Activated naive CD4-positive, alpha-beta T cell treated with anti-CD3 and anti-CD28 coated beads for 36 hours (primary cell): ENCODE results near the gene TMEM30B. TPM values are rescaled to one million over a fixed set of nuclear protein-coding genes. Genes with fewer than 3 reads are reported as not detected.
"Not testable (repeated sequence)": the region's sequence is repeated elsewhere in the genome, so short reads cannot be mapped to it uniquely, and the experiment has no call there.

Experiments used
- CTCF ChIA-PET: fragments of 350-600 bp; sonication (Branson Sonifier 250); formaldehyde crosslinking; loops from one replicate; lab custom pipeline; 2021; ENCODE audit warnings: antibody characterized with exemption; lab: Charles Lee
- DNase-seq: peaks from one replicate; pipeline ENCODE4 v3.0.0-alpha.2; 2020
- H3K27ac Mint-ChIP-seq: one replicate; pipeline ENCODE4 v1.8.0; 2021; ENCODE audit warnings: mild to moderate bottlenecking, mixed read lengths
- H3K27me3 Mint-ChIP-seq: one replicate; pipeline ENCODE4 v1.8.0; 2021; ENCODE audit warnings: low read depth, mixed read lengths
- H3K36me3 Mint-ChIP-seq: one replicate; pipeline ENCODE4 v1.8.0; 2021; ENCODE audit warnings: low read depth, mixed read lengths
- H3K4me1 Mint-ChIP-seq: one replicate; pipeline ENCODE4 v1.8.0; 2021; ENCODE audit warnings: low read depth, mixed read lengths
- H3K4me3 Mint-ChIP-seq: one replicate; pipeline ENCODE4 v1.8.0; 2021; ENCODE audit warnings: mild to moderate bottlenecking, moderate library complexity, mixed read lengths
- H3K9me3 Mint-ChIP-seq: one replicate; pipeline ENCODE4 v1.8.0; 2021; ENCODE audit warnings: mixed read lengths
- intact Hi-C: fragments of 100-400 bp; cut with micrococcal nuclease; formaldehyde crosslinking; loops from one replicate; pipeline ENCODE4 v1.15.1; 2023
- total RNA-seq, 2 experiments: library from RNA; stranded (reverse); gene quantifications; one replicate each; pipeline ENCODE4 v1.2.3, GENCODE V29; 2021

The TMEM30B gene
- total RNA-seq, 2 experiments from 2014 or later, result 2.8 to 3.0 TPM

- no peak overlapping the region for H3K4me3 Mint-ChIP-seq
- peaks cover 7% of the 10 kb centered on the region for H3K27me3 Mint-ChIP-seq
- H3K9me3 Mint-ChIP-seq, result no peaks in the 10 kb centered on the region
- no peaks in the 10 kb centered on the region for H3K4me1 Mint-ChIP-seq
- DNase-seq, result peak; percentile 83
- no peaks in the 10 kb centered on the region for H3K36me3 Mint-ChIP-seq
- CTCF ChIA-PET, result interaction anchor here (0.6 to 4.5 kb wide), 21 partner anchors 9 to 905 kb away, joined by 3 to 35 read pairs (median 4); no protein-coding TSS in a partner anchor
- H3K27ac Mint-ChIP-seq, result no peak overlapping the region
- intact Hi-C loops, result loop anchor here (1.0 to 10.0 kb wide), 7 partner anchors 75 to 1058 kb away; no protein-coding TSS in a partner anchor
Measured at GRCh38 chr14:61252369-61253063, 28.6 kb downstream of the TMEM30B start.

GRCh38 chr14:61250063-61250462 is 31.1 kb downstream of the TMEM30B start:
- Mint-ChIP-seq H3K36me3 (no peaks in the 10 kb centered on the region), H3K27me3 (peaks cover 4% of the 10 kb centered on the region), H3K9me3 (no peaks in the 10 kb centered on the region), H3K4me3 (no peak overlapping the region), H3K4me1 (no peaks in the 10 kb centered on the region), H3K27ac (no peak overlapping the region)
- DNase-seq, result no peak
- intact Hi-C loops, result loop anchor here (5.0 to 10.0 kb wide), 3 partner anchors 73 to 1055 kb away; no protein-coding TSS in a partner anchor
- CTCF ChIA-PET, result interaction anchor here (0.6 to 1.4 kb wide), 3 partner anchors 103 to 625 kb away, joined by 3 to 5 read pairs (median 3); no protein-coding TSS in a partner anchor

- CTCF ChIA-PET, result interaction anchor here (0.6 to 0.7 kb wide), 2 partner anchors 497 to 623 kb away, joined by 3 read pairs; no protein-coding TSS in a partner anchor
- H3K27ac Mint-ChIP-seq, result no peak overlapping the region
- DNase-seq, result no peak
Measured at GRCh38 chr14:61247935-61248334, 33.2 kb downstream of the TMEM30B start.

GRCh38 chr14:61246721-61247120 is 34.4 kb downstream of the TMEM30B start:
- DNase-seq, result no peak
- H3K36me3 Mint-ChIP-seq, result no peaks in the 10 kb centered on the region
- CTCF ChIA-PET, result no interaction called here
- H3K4me1 Mint-ChIP-seq, result no peaks in the 10 kb centered on the region
- H3K4me3 Mint-ChIP-seq, result no peak overlapping the region
- peaks cover under 1% of the 10 kb centered on the region for H3K9me3 Mint-ChIP-seq
- peaks cover under 1% of the 10 kb centered on the region for H3K27me3 Mint-ChIP-seq
- intact Hi-C loops, result no loop called here
- no peak overlapping the region for H3K27ac Mint-ChIP-seq

More at GRCh38 chr14:61247935-61248334, 33.2 kb downstream of the TMEM30B start:
- intact Hi-C loops, result no loop called here
- H3K27me3 Mint-ChIP-seq, result no peaks in the 10 kb centered on the region
- H3K4me1 Mint-ChIP-seq, result no peaks in the 10 kb centered on the region
- H3K9me3 Mint-ChIP-seq, result no peaks in the 10 kb centered on the region
- H3K4me3 Mint-ChIP-seq, result no peak overlapping the region
- H3K36me3 Mint-ChIP-seq, result no peaks in the 10 kb centered on the region

- Mint-ChIP-seq H3K36me3 (peaks cover 2% of the 10 kb centered on the region), H3K27ac (no peak overlapping the region), H3K27me3 (peaks cover 12% of the 10 kb centered on the region), H3K9me3 (peaks cover 16% of the 10 kb centered on the region), H3K4me1 (no peaks in the 10 kb centered on the region), H3K4me3 (no peak overlapping the region)
- intact Hi-C loops, result no loop called here
- CTCF ChIA-PET, result interaction anchor here (1.0 to 1.3 kb wide), 2 partner anchors 10 to 619 kb away, joined by 4 read pairs; no protein-coding TSS in a partner anchor
- DNase-seq, result no peak
Measured at GRCh38 chr14:61244009-61244408, 37.1 kb downstream of the TMEM30B start.

- Mint-ChIP-seq H3K4me1 (no peaks in the 10 kb centered on the region), H3K36me3 (peaks cover 2% of the 10 kb centered on the region), H3K27ac (no peak overlapping the region), H3K9me3 (peaks cover 16% of the 10 kb centered on the region), H3K27me3 (peaks cover 17% of the 10 kb centered on the region), H3K4me3 (no peak overlapping the region)
- intact Hi-C loops, result no loop called here
- no peak for DNase-seq
- CTCF ChIA-PET, result interaction anchor here (0.8 to 1.3 kb wide), 2 partner anchors 13 to 29 kb away, joined by 3 to 4 read pairs; no protein-coding TSS in a partner anchor
Measured at GRCh38 chr14:61240206-61240605, 40.9 kb downstream of the TMEM30B start.

GRCh38 chr14:61239285-61239684 is 41.9 kb downstream of the TMEM30B start:
- H3K27ac Mint-ChIP-seq, DNase-seq, H3K36me3 Mint-ChIP-seq, H3K4me3 Mint-ChIP-seq, intact Hi-C loops, H3K4me1 Mint-ChIP-seq: not testable (repeated sequence)
- H3K27me3 Mint-ChIP-seq, result peaks cover 17% of the 10 kb centered on the region
- peaks cover 16% of the 10 kb centered on the region for H3K9me3 Mint-ChIP-seq
- CTCF ChIA-PET, result interaction anchor here (1.3 kb wide), 1 partner anchor 14 kb away, joined by 4 read pairs; no protein-coding TSS in a partner anchor

GRCh38 chr14:61238611-61239245 is 42.4 kb downstream of the TMEM30B start:
- H3K36me3 Mint-ChIP-seq, result peaks cover 2% of the 10 kb centered on the region
- H3K9me3 Mint-ChIP-seq, result peaks cover 16% of the 10 kb centered on the region
- CTCF ChIA-PET, result interaction anchor here (1.3 kb wide), 1 partner anchor 14 kb away, joined by 4 read pairs; no protein-coding TSS in a partner anchor
- DNase-seq, result no peak
- H3K4me3 Mint-ChIP-seq, result no peak overlapping the region
- H3K4me1 Mint-ChIP-seq, result peaks cover 3% of the 10 kb centered on the region
- H3K27ac Mint-ChIP-seq, result no peak overlapping the region
- intact Hi-C loops, result no loop called here
- peaks cover 17% of the 10 kb centered on the region for H3K27me3 Mint-ChIP-seq

- H3K4me3 Mint-ChIP-seq, result no peak overlapping the region
- H3K9me3 Mint-ChIP-seq, result no peaks in the 10 kb centered on the region
- H3K27me3 Mint-ChIP-seq, result peaks cover 13% of the 10 kb centered on the region
- DNase-seq, result no peak
- H3K27ac Mint-ChIP-seq, result no peak overlapping the region
- H3K4me1 Mint-ChIP-seq, result peaks cover 3% of the 10 kb centered on the region
- H3K36me3 Mint-ChIP-seq, result no peaks in the 10 kb centered on the region
- CTCF ChIA-PET, result interaction anchor here (0.8 kb wide), 1 partner anchor 50 kb away, joined by 3 read pairs; no protein-coding TSS in a partner anchor
- intact Hi-C loops, result no loop called here
Measured at GRCh38 chr14:61234215-61234916, 46.8 kb downstream of the TMEM30B start.

GRCh38 chr14:61233436-61233956 is 47.6 kb downstream of the TMEM30B start:
- no peak overlapping the region for H3K27ac Mint-ChIP-seq
- H3K9me3 Mint-ChIP-seq, result no peaks in the 10 kb centered on the region
- DNase-seq, result peak; percentile 10
- peaks cover 3% of the 10 kb centered on the region for H3K4me1 Mint-ChIP-seq
- intact Hi-C loops, result no loop called here
- H3K27me3 Mint-ChIP-seq, result peaks cover 10% of the 10 kb centered on the region
- no peak overlapping the region for H3K4me3 Mint-ChIP-seq
- no peaks in the 10 kb centered on the region for H3K36me3 Mint-ChIP-seq
- CTCF ChIA-PET, result interaction anchor here (0.6 kb wide), 1 partner anchor 222 kb away, joined by 7 read pairs; no protein-coding TSS in a partner anchor

GRCh38 chr14:61231810-61232209 is 49.3 kb downstream of the TMEM30B start:
- peaks cover 13% of the 10 kb centered on the region for H3K27me3 Mint-ChIP-seq
- no peak overlapping the region for H3K4me3 Mint-ChIP-seq
- no peaks in the 10 kb centered on the region for H3K36me3 Mint-ChIP-seq
- peaks cover 3% of the 10 kb centered on the region for H3K4me1 Mint-ChIP-seq
- no peak for DNase-seq
- H3K27ac Mint-ChIP-seq, result no peak overlapping the region
- intact Hi-C loops, result no loop called here
- no peaks in the 10 kb centered on the region for H3K9me3 Mint-ChIP-seq
- CTCF ChIA-PET, result no interaction called here
